DMS79 (cell line): ENCODE data around the gene PRPF40B.
"Not testable (repeated sequence)": the region's sequence is repeated elsewhere in the genome, so short reads cannot be mapped to it uniquely, and the experiment has no call there.

Experiments used
- DNase-seq: peaks from one replicate; lab custom pipeline; 2025; lab: John Stamatoyannopoulos, UW

The PRPF40B gene

GRCh38 chr12:49623142-49623904, at the start of gene PRPF40B:
PRPF40B (plus strand) TSS chr12:49623561; CDS start chr12:49623591, 30 bp downstream.
- DNase-seq = peak; percentile 73

- no peak for DNase-seq
Observed at GRCh38 chr12:49577589-49578315, 45.6 kb upstream of the PRPF40B start.

DNA sequence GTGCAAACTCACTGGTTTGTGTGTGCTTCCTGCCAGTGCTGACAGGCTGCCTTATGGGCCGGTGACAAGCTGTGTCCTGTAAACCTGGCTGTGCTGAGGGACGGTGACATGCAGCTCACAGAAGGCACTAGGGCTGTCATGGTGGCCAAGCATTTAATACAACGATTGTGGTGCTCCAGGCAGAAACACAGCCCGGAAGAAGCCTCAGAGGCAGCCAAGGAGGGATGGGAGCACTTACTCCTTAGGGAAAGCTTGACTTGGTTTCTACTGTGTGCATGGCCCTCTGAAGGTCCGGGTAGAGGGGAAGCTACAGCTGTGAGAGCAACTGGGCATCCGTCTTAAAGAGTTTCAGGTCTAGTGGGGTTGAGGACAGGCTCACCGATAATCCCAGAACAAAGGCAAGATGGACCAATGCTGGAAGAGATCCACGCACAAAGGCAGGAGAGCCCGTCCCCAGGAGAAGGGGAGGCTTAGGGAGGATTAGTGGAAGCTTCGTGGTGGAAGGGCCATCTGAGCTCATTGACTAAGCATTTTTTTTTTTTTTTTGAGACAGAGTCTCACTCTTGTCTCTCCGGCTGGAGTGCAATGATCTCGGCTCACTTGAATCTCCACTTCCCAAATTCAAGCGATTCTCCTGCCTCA, 44.8 kb upstream of the PRPF40B start:
- no peak for DNase-seq

GRCh38 chr12:49580572-49581535, 42.5 kb upstream of the PRPF40B start:
- peak; percentile 76 for DNase-seq

GRCh38 chr12:49582201-49582600, 41.2 kb upstream of the PRPF40B start:
- no peak for DNase-seq

GRCh38 chr12:49582850-49583249, 40.5 kb upstream of the PRPF40B start:
- no peak for DNase-seq

DNA sequence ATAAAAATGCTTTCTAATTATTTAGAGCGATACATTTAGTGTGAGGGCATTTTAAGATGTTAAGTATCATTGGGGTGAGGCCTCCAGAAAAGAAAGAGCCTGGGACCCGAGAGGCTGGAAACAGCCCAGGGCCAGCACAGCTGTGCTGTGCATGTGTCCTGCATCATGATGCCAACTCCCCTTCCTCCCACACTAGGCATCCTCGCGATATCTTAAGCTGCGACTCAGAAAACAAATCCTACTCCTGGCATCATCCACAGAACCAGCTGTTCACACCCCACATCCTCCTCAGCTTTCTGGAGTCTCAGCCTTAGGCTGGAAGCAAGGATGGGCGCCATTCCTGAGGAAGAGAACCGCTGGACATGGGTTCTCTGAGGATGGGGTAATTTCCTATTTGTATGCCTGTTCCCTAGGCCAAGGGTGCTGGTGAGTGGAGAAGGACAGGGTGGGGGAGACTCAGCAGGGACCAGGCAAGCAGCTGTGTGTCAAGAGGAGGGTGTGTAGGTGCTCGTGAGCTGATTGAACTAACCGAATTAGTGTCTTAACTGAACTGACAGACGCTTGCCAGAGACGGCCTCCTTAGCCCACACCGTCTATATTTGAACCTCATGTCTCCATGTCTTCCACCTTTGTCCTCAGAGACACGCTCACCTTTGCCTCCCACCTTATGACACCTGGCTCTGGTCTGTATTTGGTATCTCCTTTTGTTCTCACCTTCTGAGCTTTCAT, 39.8 kb upstream of the PRPF40B start:
- DNase-seq = no peak

DNA sequence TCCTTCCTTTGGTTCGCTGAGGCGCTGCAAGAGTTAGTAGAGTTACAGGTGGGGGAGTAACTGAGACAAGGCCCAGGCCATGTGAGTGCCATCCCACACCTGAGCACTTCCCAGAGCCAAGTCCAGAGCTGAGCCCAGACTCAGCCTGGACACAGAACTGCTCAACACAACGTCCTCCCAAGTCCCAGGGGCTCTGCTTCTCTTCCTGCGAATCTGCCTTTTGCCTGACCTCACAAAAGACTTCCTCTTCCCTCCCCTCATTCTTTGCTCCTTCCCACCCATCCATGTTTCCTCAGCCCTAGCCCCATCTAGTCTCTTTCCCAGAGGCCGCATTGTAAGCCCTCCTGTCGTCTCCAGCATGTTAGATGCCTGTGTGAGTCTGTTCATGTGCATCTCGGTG, 38.8 kb upstream of the PRPF40B start:
- no peak for DNase-seq

DNA sequence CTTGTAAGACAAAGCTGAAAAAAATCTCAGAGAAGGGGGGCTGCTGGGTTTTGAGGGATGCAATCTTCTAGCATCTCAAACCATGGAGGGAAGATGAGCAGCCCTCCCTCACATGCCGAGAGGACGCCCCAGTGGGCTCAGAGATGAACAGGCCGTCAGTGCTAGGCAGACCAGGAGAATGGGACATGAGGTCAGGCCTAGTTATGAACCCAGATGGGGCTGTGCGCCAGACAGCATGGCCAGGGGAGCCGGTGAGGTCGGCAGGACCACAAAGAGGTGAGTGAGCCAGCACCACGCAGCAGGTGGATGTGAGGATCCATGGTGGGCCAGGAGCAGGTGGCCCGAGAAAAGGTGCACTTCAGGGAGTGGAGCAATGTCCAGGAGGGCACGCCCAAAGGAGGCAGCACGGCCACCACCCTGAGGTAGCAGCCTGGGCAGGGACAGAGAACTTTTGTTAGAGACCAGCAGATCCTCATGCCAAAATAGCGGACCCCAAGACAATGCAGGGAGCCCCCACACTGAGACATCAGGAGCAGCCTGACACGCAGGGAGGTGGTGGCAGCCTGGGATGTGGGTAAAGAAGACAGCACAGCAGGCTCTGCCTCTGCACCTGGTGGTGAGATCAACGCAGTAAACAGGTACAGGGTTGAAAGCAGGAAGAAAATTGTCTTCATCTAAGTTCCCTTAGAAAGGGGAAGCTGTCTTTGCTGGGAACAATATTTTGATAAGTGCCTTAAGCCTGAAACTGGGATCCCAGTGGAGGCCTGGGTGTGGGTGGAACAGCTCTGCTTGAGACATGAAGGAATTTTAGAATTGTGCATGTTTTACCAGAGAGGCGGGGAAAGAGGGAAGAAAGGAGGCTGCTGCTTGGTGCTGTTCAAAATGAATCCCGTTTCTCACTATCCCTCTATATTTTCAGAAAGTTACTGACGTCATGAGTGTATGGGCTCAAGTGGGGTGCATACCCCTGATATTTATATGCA, 37.6 kb upstream of the PRPF40B start:
- no peak for DNase-seq

GRCh38 chr12:49587174-49587908, 36.0 kb upstream of the PRPF40B start:
- DNase-seq = no peak

- DNase-seq = no peak
Observed at GRCh38 chr12:49588281-49588680, 35.1 kb upstream of the PRPF40B start.

GRCh38 chr12:49588721-49589516, 34.4 kb upstream of the PRPF40B start:
- DNase-seq = peak; percentile 45

DNA sequence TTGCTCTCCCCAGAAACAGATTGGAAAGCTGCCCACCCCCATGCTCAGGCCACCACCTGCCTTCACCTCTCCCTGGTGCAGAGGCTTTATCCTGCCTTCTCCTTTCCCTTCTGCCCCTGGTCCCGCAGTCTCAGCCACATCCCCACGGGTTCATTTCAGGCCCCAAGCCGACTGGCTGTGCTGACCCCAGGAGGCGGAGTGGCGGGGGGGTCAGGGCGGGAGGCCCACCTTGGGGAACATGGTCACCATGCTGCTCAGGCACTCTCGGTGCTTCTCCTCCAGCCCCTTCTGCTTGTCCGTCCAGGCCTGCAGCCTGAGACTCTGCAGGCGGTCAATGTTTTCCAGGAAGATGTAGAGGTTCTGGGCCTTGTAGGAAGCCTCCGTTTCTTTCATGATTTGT, 24.8 kb upstream of the PRPF40B start:
- no peak for DNase-seq

GRCh38 chr12:49599961-49600360, 23.4 kb upstream of the PRPF40B start:
- DNase-seq = no peak

- no peak for DNase-seq
Observed at GRCh38 chr12:49603721-49604120, 19.6 kb upstream of the PRPF40B start.

DNA sequence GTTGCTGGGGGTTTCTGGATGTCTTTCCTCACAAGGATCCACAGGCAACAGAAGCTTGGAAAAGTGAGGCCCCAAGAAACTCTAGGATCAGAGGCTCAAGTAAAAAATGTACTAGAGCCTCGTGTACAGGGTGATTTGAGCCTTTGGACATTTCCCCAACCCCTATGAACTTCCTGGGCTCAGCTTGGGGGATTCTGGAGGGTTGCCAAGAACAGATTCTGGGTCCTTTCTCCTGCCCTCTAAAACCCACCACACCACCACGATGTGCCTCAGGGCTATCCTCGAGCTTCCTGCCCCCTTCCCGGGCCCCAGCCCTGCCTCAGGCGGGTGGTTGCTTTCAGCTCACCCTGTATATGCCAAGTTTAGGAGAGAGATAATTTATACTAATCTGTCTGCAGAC, 18.5 kb upstream of the PRPF40B start:
- DNase-seq = no peak

DNA sequence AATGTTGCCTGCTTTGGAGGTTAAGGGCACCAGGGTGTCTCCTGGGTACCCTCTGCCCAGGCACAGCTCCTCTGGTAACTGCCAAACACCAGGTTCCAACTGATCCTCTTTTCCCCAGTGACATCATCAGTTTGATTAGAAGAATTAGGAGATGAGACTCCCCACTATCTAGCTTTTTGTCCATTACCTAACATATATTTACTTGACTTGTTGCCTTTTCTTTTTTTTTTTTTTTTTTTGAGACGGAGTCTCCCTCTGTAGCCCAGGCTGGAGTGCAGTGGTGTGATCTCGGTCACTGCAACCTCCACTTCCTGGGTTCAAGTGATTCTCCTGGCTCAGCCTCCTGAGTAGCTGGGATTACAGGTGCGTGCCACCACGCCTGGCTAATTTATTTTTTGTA, 17.8 kb upstream of the PRPF40B start, which contains the start of gene FAM186B:
Gene FAM186B, minus strand, starts transcription at position 101 of the 400 bp plus-strand sequence. CDS start 162 bp downstream, outside the sequence.
- not testable (repeated sequence) for DNase-seq
